Astrocyte (in vitro differentiated cells and primary cell): ENCODE results near the gene RASIP1. TPM values are rescaled to one million over a fixed set of nuclear protein-coding genes. Genes with fewer than 3 reads are reported as not detected.

Source experiments
- DNase-seq: peaks from one replicate; pipeline ENCODE4 v3.0.0-alpha.2; 2010; ENCODE audit warnings: low read depth
- FAIRE-seq: peaks from 2 replicates; lab custom pipeline; 2011; peaks lifted over from hg19 to GRCh38; lab: Jason Lieb, UNC
- H2AFZ ChIP-seq: 2 replicates; pipeline ENCODE4 v1.6.0; 2012; ENCODE audit warnings: low read depth, low read length, inconsistent platforms
- H3K27ac ChIP-seq: 2 replicates; pipeline ENCODE4 v1.5.1; 2011; ENCODE audit warnings: low read depth, low read length, inconsistent platforms
- H3K27me3 ChIP-seq: 2 replicates; pipeline ENCODE4 v1.6.0; 2011; ENCODE audit warnings: low read length, inconsistent platforms; ENCODE audit not compliant: insufficient read depth
- H3K36me3 ChIP-seq: 2 replicates; pipeline ENCODE4 v1.5.1; 2011; ENCODE audit warnings: low read length, inconsistent platforms; ENCODE audit not compliant: insufficient read depth
- H3K4me1 ChIP-seq: 2 replicates; pipeline ENCODE4 v1.5.1; 2011; ENCODE audit warnings: low read length, inconsistent platforms; ENCODE audit not compliant: insufficient read depth
- H3K4me2 ChIP-seq: 2 replicates; pipeline ENCODE4 v1.6.0; 2012; ENCODE audit warnings: low read length, inconsistent platforms
- H3K4me3 ChIP-seq: 2 replicates; pipeline ENCODE4 v1.5.1; 2011; ENCODE audit warnings: low read depth, mild to moderate bottlenecking, low read length, inconsistent platforms; ENCODE audit not compliant: insufficient read depth
- H3K79me2 ChIP-seq: 2 replicates; pipeline ENCODE4 v1.6.0; 2012; ENCODE audit warnings: mild to moderate bottlenecking, low read length, inconsistent platforms; ENCODE audit not compliant: insufficient read depth
- H3K9ac ChIP-seq: 2 replicates; pipeline ENCODE4 v1.6.0; 2012; ENCODE audit warnings: mild to moderate bottlenecking, low read length, inconsistent platforms
- H3K9me3 ChIP-seq: 2 replicates; pipeline ENCODE4 v1.5.1; 2012; ENCODE audit warnings: low read depth, mild to moderate bottlenecking, low read length, inconsistent platforms; ENCODE audit not compliant: insufficient read depth
- H4K20me1 ChIP-seq: 2 replicates; pipeline ENCODE4 v1.6.0; 2012; ENCODE audit warnings: low read length, inconsistent platforms; ENCODE audit not compliant: insufficient read depth
- H3K27ac Mint-ChIP-seq: one replicate; pipeline ENCODE4 v1.8.0; 2021; ENCODE audit warnings: mild to moderate bottlenecking, mixed read lengths; ENCODE audit not compliant: unreplicated experiment
- H3K27me3 Mint-ChIP-seq: one replicate; pipeline ENCODE4 v1.8.0; 2021; ENCODE audit warnings: low read depth, mixed read lengths; ENCODE audit not compliant: unreplicated experiment
- H3K36me3 Mint-ChIP-seq: one replicate; pipeline ENCODE4 v1.8.0; 2021; ENCODE audit warnings: low read depth, mixed read lengths; ENCODE audit not compliant: unreplicated experiment
- H3K4me1 Mint-ChIP-seq: one replicate; pipeline ENCODE4 v1.8.0; 2021; ENCODE audit warnings: low read depth, mixed read lengths; ENCODE audit not compliant: unreplicated experiment
- H3K4me3 Mint-ChIP-seq: one replicate; pipeline ENCODE4 v1.8.0; 2021; ENCODE audit warnings: mild to moderate bottlenecking, moderate library complexity, mixed read lengths; ENCODE audit not compliant: unreplicated experiment
- H3K9me3 Mint-ChIP-seq: one replicate; pipeline ENCODE4 v1.8.0; 2021; ENCODE audit warnings: mild to moderate bottlenecking, mixed read lengths; ENCODE audit not compliant: unreplicated experiment
- CTCF ChIP-seq: IDR thresholded peaks from 2 replicates; pipeline ENCODE4 v1.5.1; 2011; ENCODE audit warnings: low read depth, mild to moderate bottlenecking, inconsistent platforms, low read length, moderate library complexity; ENCODE audit not compliant: insufficient read depth
- EZH2 ChIP-seq: IDR thresholded peaks from 2 replicates; pipeline ENCODE4 v1.6.1; 2012; ENCODE audit warnings: mild to moderate bottlenecking, low read length, inconsistent platforms; ENCODE audit not compliant: insufficient read depth
- total RNA-seq: library from RNA; stranded (reverse); gene quantifications from 2 replicates; pipeline ENCODE4 v1.2.1, GENCODE V29; 2021

Gene RASIP1
- total RNA-seq, 1 donor from 2014 or later, result 0.68 TPM

DNA sequence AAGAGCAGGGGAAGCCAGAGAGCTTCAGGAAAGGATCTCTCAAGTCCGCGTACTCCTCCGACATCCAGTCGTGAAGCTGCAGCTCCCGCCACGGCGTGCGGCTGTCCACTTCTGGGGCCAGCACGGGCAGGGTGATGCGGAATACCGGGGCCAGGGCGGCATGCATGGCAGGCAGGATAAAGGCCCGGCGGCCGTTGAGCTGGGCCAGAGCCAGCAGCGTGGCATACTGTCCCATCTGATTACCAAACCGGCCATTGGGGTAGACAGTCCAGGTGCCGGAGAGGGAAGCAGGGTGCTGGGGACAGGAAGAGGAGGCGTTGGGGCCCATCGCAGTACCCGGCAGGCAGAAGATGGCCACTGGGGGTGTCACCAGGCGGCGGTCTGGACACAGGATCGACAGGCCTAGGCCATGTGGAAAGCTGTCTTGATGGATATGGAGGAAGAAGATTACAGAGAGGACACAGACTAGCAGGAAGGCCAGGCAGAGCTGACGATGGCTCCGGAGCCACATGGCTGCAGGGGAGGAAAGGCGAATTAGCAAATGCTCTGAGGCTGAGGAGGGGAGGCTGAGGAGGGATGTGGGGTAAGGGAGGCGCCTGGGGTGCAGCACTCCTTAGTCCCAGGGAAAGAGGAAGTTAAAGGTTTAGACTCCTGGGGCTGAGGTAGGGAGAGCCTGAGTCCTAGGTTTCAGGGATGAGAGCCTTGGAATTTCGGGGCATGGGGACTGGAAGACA is 10.5 kb upstream of the RASIP1 start:
- Histone ChIP-seq H2AFZ (no peak overlapping the region), H3K27ac (no peak overlapping the region), H3K9me3 (no peaks in the 10 kb centered on the region), H3K4me3 (no peak overlapping the region), H4K20me1 (no peaks in the 10 kb centered on the region), H3K4me1 (peaks cover 14% of the 10 kb centered on the region), H3K27me3 (peaks cover 21% of the 10 kb centered on the region), H3K9ac (no peak overlapping the region), H3K4me2 (no peak overlapping the region), H3K79me2 (no peaks in the 10 kb centered on the region), H3K36me3 (no peaks in the 10 kb centered on the region)
- Mint-ChIP-seq H3K9me3 (no peaks in the 10 kb centered on the region), H3K27ac (no peak overlapping the region), H3K4me1 (peaks cover 3% of the 10 kb centered on the region), H3K27me3 (peaks cover 28% of the 10 kb centered on the region), H3K4me3 (no peak overlapping the region), H3K36me3 (no peaks in the 10 kb centered on the region)
- FAIRE-seq (no peak), DNase-seq (no peak)
- TF ChIP-seq CTCF, result no peak
- no peak for TF ChIP-seq EZH2

- H3K27me3 Mint-ChIP-seq, result peaks cover 23% of the 10 kb centered on the region
- no peak for DNase-seq
- Histone ChIP-seq H3K4me2 (no peak overlapping the region), H3K9ac (no peak overlapping the region), H2AFZ (no peak overlapping the region), H3K4me1 (peaks cover 14% of the 10 kb centered on the region), H3K36me3 (no peaks in the 10 kb centered on the region), H3K27me3 (peaks cover 19% of the 10 kb centered on the region), H3K4me3 (no peak overlapping the region), H4K20me1 (no peaks in the 10 kb centered on the region), H3K79me2 (no peaks in the 10 kb centered on the region), H3K9me3 (no peaks in the 10 kb centered on the region), H3K27ac (no peak overlapping the region)
- TF ChIP-seq CTCF (no peak), EZH2 (no peak)
- peaks cover 3% of the 10 kb centered on the region for H3K4me1 Mint-ChIP-seq
- no peak overlapping the region for H3K4me3 Mint-ChIP-seq
- H3K9me3 Mint-ChIP-seq, result no peaks in the 10 kb centered on the region
- no peak overlapping the region for H3K27ac Mint-ChIP-seq
- no peak for FAIRE-seq
- no peaks in the 10 kb centered on the region for H3K36me3 Mint-ChIP-seq
Observed at GRCh38 chr19:48750351-48750750, 9.9 kb upstream of the RASIP1 start.

DNA sequence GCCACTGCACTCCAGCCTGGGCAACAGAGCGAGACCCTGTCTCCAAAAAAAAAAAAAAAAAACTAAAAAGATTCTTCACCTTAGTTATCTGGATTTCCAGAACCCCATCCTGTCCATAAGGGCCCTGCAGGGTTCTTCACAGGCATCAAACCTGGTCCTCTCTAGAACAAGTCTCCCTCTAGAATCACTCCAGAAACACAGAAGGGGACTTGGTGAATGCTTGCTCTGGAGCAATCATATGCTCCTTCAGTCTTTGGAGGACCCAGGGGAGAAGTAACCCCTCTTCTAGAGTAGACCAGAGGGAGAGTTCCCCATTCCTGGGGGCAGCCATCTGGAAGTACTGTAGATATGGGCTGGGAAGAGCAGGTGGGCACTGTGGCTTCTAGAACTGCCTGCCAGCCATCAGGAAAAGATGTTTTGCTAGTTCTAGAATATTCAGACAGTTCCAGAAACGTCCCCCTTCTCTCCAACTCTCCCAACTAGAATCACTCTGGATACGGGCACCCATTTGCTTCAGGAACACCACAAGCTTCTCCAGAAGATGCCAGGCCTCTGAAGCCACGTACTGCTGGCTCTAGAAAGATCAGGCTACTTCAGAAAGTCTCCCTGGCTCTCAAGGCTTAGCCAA is 9.3 kb upstream of the RASIP1 start:
- Histone ChIP-seq H3K36me3 (no peaks in the 10 kb centered on the region), H3K27me3 (peaks cover 19% of the 10 kb centered on the region), H3K27ac (no peak overlapping the region), H2AFZ (no peak overlapping the region), H4K20me1 (no peaks in the 10 kb centered on the region), H3K9me3 (no peaks in the 10 kb centered on the region), H3K4me3 (no peak overlapping the region), H3K9ac (no peak overlapping the region), H3K79me2 (no peaks in the 10 kb centered on the region), H3K4me2 (no peak overlapping the region), H3K4me1 (peaks cover 14% of the 10 kb centered on the region)
- Mint-ChIP-seq H3K4me3 (no peak overlapping the region), H3K9me3 (no peaks in the 10 kb centered on the region), H3K27ac (no peak overlapping the region), H3K4me1 (peaks cover 3% of the 10 kb centered on the region), H3K36me3 (no peaks in the 10 kb centered on the region), H3K27me3 (peaks cover 19% of the 10 kb centered on the region)
- no peak for FAIRE-seq
- no peak for DNase-seq
- no peak for TF ChIP-seq CTCF
- TF ChIP-seq EZH2, result no peak
